DOHH2 (cell line): Measurements from ENCODE around the gene CPNE5.

Source experiments
- EZH2phosphoT487 ChIP-seq: fragments of 200-600 bp; sonication (generic); IDR thresholded peaks from 2 replicates; pipeline ENCODE4 v1.6.1; 2017; ENCODE audit warnings: borderline replicate concordance, mild to moderate bottlenecking, antibody characterized with exemption, low read length, moderate library complexity, mixed read lengths
- TF ChIP-seq, protein P1 (sequence below): fragments of 200-600 bp; sonication (generic); IDR thresholded peaks from one replicate; pipeline ENCODE4 v1.5.1; 2014; ENCODE audit warnings: antibody characterized with exemption, mild to moderate bottlenecking, low read depth, low read length; ENCODE audit not compliant: poor library complexity, severe bottlenecking

DNA sequence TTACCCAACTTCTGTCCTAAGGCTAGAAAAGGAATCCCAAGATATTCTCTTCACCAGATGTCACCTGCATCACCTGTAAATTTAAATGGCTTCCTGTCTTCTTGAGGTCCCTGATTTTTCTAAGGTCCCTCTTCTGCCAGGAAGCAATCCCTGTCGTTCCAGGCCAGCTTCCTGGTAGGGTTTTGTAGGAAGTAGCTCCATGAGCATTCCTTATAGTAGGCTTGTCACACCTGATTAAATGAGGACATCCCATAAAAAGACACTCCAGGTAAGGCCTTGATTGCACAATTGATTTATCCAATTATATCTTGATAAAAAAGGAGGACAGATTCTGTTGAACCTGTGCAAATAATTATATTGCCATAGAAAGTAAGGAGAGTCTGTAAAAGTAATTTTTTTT lies 132.9 kb downstream of the CPNE5 start:
- TF ChIP-seq, protein P1, sequence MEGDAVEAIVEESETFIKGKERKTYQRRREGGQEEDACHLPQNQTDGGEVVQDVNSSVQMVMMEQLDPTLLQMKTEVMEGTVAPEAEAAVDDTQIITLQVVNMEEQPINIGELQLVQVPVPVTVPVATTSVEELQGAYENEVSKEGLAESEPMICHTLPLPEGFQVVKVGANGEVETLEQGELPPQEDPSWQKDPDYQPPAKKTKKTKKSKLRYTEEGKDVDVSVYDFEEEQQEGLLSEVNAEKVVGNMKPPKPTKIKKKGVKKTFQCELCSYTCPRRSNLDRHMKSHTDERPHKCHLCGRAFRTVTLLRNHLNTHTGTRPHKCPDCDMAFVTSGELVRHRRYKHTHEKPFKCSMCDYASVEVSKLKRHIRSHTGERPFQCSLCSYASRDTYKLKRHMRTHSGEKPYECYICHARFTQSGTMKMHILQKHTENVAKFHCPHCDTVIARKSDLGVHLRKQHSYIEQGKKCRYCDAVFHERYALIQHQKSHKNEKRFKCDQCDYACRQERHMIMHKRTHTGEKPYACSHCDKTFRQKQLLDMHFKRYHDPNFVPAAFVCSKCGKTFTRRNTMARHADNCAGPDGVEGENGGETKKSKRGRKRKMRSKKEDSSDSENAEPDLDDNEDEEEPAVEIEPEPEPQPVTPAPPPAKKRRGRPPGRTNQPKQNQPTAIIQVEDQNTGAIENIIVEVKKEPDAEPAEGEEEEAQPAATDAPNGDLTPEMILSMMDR: no peak
- no peak for TF ChIP-seq EZH2phosphoT487
